Testis (tissue), 2 donors: Measurements from ENCODE around the gene CLOCK.

Source experiments
- POLR2A ChIP-seq: fragments of 450-650 bp; IDR thresholded peaks from one replicate; pipeline ENCODE4 v1.6.1; 2017; ENCODE audit warnings: antibody characterized with exemption, mild to moderate bottlenecking, moderate library complexity
- TF ChIP-seq, protein P1 (sequence below), 3 experiments: fragments of 450-650 bp in 2 of 3; fragments of 200-600 bp in 1 of 3; sonication (generic) in 1 of 3; IDR thresholded peaks; one replicate each; pipeline ENCODE4 v1.5.1; 2016 to 2019; ENCODE audit warnings: antibody characterized with exemption in 3 of 3, mild to moderate bottlenecking in 2 of 3, moderate library complexity in 1 of 3

DNA sequence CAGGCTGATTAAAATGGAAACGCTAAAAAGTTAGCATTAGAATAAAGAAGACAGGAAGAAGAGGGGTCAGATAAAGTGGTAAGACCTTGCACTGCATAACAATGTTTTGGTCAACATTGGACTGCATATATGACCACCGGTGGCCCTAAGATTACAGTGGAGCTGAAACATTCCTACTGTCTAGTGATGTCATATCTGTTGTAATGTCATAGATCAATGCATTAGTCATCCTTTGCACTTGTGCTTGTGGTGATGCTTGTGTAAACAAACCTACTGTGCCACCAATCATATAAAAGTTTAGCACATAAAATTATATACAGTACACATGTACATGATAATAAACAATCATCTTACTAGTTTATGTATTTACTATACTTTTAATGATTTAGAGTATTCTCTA lies 78.0 kb downstream of the CLOCK start:
- no peak for TF ChIP-seq POLR2A
- TF ChIP-seq, protein P1, sequence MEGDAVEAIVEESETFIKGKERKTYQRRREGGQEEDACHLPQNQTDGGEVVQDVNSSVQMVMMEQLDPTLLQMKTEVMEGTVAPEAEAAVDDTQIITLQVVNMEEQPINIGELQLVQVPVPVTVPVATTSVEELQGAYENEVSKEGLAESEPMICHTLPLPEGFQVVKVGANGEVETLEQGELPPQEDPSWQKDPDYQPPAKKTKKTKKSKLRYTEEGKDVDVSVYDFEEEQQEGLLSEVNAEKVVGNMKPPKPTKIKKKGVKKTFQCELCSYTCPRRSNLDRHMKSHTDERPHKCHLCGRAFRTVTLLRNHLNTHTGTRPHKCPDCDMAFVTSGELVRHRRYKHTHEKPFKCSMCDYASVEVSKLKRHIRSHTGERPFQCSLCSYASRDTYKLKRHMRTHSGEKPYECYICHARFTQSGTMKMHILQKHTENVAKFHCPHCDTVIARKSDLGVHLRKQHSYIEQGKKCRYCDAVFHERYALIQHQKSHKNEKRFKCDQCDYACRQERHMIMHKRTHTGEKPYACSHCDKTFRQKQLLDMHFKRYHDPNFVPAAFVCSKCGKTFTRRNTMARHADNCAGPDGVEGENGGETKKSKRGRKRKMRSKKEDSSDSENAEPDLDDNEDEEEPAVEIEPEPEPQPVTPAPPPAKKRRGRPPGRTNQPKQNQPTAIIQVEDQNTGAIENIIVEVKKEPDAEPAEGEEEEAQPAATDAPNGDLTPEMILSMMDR (IDR thresholded peaks at IDR 0.05) = no peak
